ENCODE measurements around the gene DAGLA. TPM values are rescaled to one million over a fixed set of nuclear protein-coding genes. Genes with fewer than 3 reads are reported as not detected.

DAGLA gene
- total RNA-seq, 1 experiment from 2014 or later, result 4.5 TPM

- H3K56ac ChIP-seq (ENCODE audit: insufficient read length, low read depth, low read length), result no peak overlapping the region
- no peak overlapping the region for H3K4me3 Mint-ChIP-seq
- WGBS (ENCODE audit: extremely low coverage, insufficient read length, low lambda C conversion rate), result no CpG with 5 or more reads among the region's 9 CpGs
- H3K79me1 ChIP-seq (ENCODE audit: insufficient read depth, low read depth, low read length, poor library complexity, severe bottlenecking), result no peaks in the 10 kb centered on the region
- no peak overlapping the region for H3K4ac ChIP-seq (ENCODE audit: low read depth, low read length)
- H4K8ac ChIP-seq (replicated peaks; ENCODE audit: insufficient read length, low read depth, low read length), result no peak overlapping the region
- no peak overlapping the region for H2BK5ac ChIP-seq (ENCODE audit: insufficient read length, low read length)
- TF ChIP-seq, protein P1, sequence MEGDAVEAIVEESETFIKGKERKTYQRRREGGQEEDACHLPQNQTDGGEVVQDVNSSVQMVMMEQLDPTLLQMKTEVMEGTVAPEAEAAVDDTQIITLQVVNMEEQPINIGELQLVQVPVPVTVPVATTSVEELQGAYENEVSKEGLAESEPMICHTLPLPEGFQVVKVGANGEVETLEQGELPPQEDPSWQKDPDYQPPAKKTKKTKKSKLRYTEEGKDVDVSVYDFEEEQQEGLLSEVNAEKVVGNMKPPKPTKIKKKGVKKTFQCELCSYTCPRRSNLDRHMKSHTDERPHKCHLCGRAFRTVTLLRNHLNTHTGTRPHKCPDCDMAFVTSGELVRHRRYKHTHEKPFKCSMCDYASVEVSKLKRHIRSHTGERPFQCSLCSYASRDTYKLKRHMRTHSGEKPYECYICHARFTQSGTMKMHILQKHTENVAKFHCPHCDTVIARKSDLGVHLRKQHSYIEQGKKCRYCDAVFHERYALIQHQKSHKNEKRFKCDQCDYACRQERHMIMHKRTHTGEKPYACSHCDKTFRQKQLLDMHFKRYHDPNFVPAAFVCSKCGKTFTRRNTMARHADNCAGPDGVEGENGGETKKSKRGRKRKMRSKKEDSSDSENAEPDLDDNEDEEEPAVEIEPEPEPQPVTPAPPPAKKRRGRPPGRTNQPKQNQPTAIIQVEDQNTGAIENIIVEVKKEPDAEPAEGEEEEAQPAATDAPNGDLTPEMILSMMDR (conservative IDR thresholded peaks at IDR 0.05), result no peak
- no peak overlapping the region for H2BK12ac ChIP-seq (ENCODE audit: insufficient read length, low read depth, low read length)
- H2BK120ac ChIP-seq (ENCODE audit: low read depth, low read length, poor library complexity, severe bottlenecking), result no peak overlapping the region
- no peak overlapping the region for H2BK20ac ChIP-seq (ENCODE audit: low read depth, low read length, poor library complexity, severe bottlenecking)
- no peak overlapping the region for H4K91ac ChIP-seq (ENCODE audit: insufficient read length, low read depth, low read length)
- no peak for DNase-seq
- no peak overlapping the region; the same call in 1 of the 2 replicates for H3K14ac ChIP-seq (ENCODE audit: insufficient read depth, low read length)
- H3T11ph ChIP-seq (ENCODE audit: low read length), result no peak overlapping the region
- no peaks in the 10 kb centered on the region for H3K27me3 ChIP-seq (ENCODE audit: insufficient read depth, low read length)
- no peaks in the 10 kb centered on the region for H3K9me3 ChIP-seq (ENCODE audit: control insufficient read depth, low read depth, low read length)
- H2BK15ac ChIP-seq (ENCODE audit: low read depth, low read length), result no peak overlapping the region
- no peak overlapping the region for H3K23ac ChIP-seq (ENCODE audit: insufficient read length, low read depth, low read length)
- no peaks in the 10 kb centered on the region for H3K9me3 Mint-ChIP-seq
- no peaks in the 10 kb centered on the region for H4K20me1 ChIP-seq (ENCODE audit: control insufficient read depth, insufficient read depth, insufficient read length)
- H3K4me2 ChIP-seq (ENCODE audit: insufficient read depth, insufficient read length, low read length), result no peak overlapping the region
- H3K27me3 Mint-ChIP-seq (ENCODE audit: low read depth), result peaks cover 1% of the 10 kb centered on the region
- H3K27ac Mint-ChIP-seq, result no peak overlapping the region
- H3K18ac ChIP-seq (ENCODE audit: insufficient read length, low read depth, low read length), result no peak overlapping the region
- no peaks in the 10 kb centered on the region for H3K4me1 ChIP-seq (ENCODE audit: insufficient read depth, low read length)
- no peak overlapping the region for H2AFZ ChIP-seq (ENCODE audit: low read length)
- no peak overlapping the region for H2AK5ac ChIP-seq (ENCODE audit: insufficient read length, low read length)
- H4K5ac ChIP-seq (ENCODE audit: insufficient read length, low read depth, low read length), result no peak overlapping the region
- no peak overlapping the region for H3K27ac ChIP-seq (ENCODE audit: insufficient read length, low read depth, low read length)
- H3K79me2 ChIP-seq (ENCODE audit: insufficient read depth, low read length), result no peaks in the 10 kb centered on the region
- no peaks in the 10 kb centered on the region for H3K36me3 Mint-ChIP-seq (ENCODE audit: insufficient read depth in 1 of 3, low read depth in 3 of 3)
- H3K9ac ChIP-seq (ENCODE audit: extremely low read depth, insufficient read length, low read length), result no peak overlapping the region
- H3K23me2 ChIP-seq (ENCODE audit: insufficient read length, low read depth, low read length, poor library complexity, severe bottlenecking), result no peaks in the 10 kb centered on the region
- peaks cover 2 to 5% of the 10 kb centered on the region in 2 experiments; a peak in 3 of 4 replicates for H3K4me1 Mint-ChIP-seq
Observed at GRCh38 chr11:61645179-61645868, 34.9 kb upstream of the DAGLA start.

Data from H9 (cell line).